ENCODE data around the gene SP1. TPM values are rescaled to one million over a fixed set of nuclear protein-coding genes. Genes with fewer than 3 reads are reported as not detected.
A peak's percentile ranks its signal among the peaks of the same experiment; 100 is the strongest.

Gene SP1
- total and polyA plus RNA-seq, 9 of the 15 experiments (the other 6 are each of a cell fraction or from before 2014, with no cell fraction given), result 8.0 to 65.5 (median 41.6) TPM

- peak; percentile 89 for TF ChIP-seq HNRNPK (IDR thresholded peaks at IDR 0.05; ENCODE audit: low read depth, low read length, poor library complexity, severe bottlenecking)
- no peak for TF ChIP-seq HDAC1 (IDR thresholded peaks at IDR 0.05)
- TF ChIP-seq BCOR (IDR thresholded peaks at IDR 0.05), result no peak
- no peak for TF ChIP-seq RBM15 (IDR thresholded peaks at IDR 0.05; ENCODE audit: insufficient read depth, low read length)
- TF ChIP-seq SMARCB1 (IDR thresholded peaks at IDR 0.05; ENCODE audit: insufficient read length, low read depth), result no peak
- no peak for TF ChIP-seq NKRF (IDR thresholded peaks at IDR 0.05; ENCODE audit: borderline replicate concordance)
- no peak for TF ChIP-seq HES1 (IDR thresholded peaks at IDR 0.05; ENCODE audit: low read depth)
- TF ChIP-seq KDM5B (IDR thresholded peaks at IDR 0.05; ENCODE audit: insufficient replicate concordance, low read depth, low read length), result peak; percentile 7
- no peak for TF ChIP-seq FUS (optimal IDR thresholded peaks at IDR 0.05; ENCODE audit: low read depth, low read length)
- TF ChIP-seq GTF2E2 (tag; IDR thresholded peaks at IDR 0.05), result no peak
- no peak for TF ChIP-seq FOXM1 (IDR thresholded peaks at IDR 0.05; ENCODE audit: low read depth)
- TF ChIP-seq FOXM1 (CRISPR knock-in tag; IDR thresholded peaks at IDR 0.05; ENCODE audit: low read depth), result no peak
- no peak for TF ChIP-seq E2F5 (CRISPR knock-in tag; IDR thresholded peaks at IDR 0.05)
- TF ChIP-seq POLR2AphosphoS2 (IDR thresholded peaks at IDR 0.05; ENCODE audit: low read length), result no peak
- TF ChIP-seq FOS (IDR thresholded peaks at IDR 0.05; ENCODE audit: extremely low read depth, insufficient read length), result no peak
- TF ChIP-seq STAT5A (IDR thresholded peaks at IDR 0.05; ENCODE audit: borderline replicate concordance, low read length), result no peak
- TF ChIP-seq MAX (CRISPR knock-in tag; IDR thresholded peaks at IDR 0.05), result no peak
- no peak for TF ChIP-seq NRF1 (conservative IDR thresholded peaks at IDR 0.05 in 1 of 2, IDR thresholded peaks at IDR 0.05 in 1 of 2)
- TF ChIP-seq NFE2L1 (tag; IDR thresholded peaks at IDR 0.05; ENCODE audit: borderline replicate concordance, low read depth), result no peak
- TF ChIP-seq GTF2A2 (tag; IDR thresholded peaks at IDR 0.05), result no peak
- TF ChIP-seq SMARCA5 (IDR thresholded peaks at IDR 0.05), result no peak
- peak in 1 of 2 experiments; percentile 42 for TF ChIP-seq E2F6 (IDR thresholded peaks at IDR 0.05; ENCODE audit: borderline replicate concordance in 1 of 2, extremely low read depth in 1 of 2, insufficient read depth in 1 of 2, insufficient read length in 1 of 2, low read depth in 1 of 2, low read length in 1 of 2, poor library complexity in 1 of 2, severe bottlenecking in 1 of 2)
- TF ChIP-seq DIDO1 (tag; IDR thresholded peaks at IDR 0.05; ENCODE audit: low read depth), result no peak
- TF ChIP-seq MYNN (IDR thresholded peaks at IDR 0.05), result no peak
- no peak for TF ChIP-seq MYNN (CRISPR knock-in tag; IDR thresholded peaks at IDR 0.05)
These were observed at the start of gene SP1 (continued) for GRCh38 chr12:53380104-53380793.
